ENCODE data around the gene DOCK1.

The DOCK1 gene

DNA sequence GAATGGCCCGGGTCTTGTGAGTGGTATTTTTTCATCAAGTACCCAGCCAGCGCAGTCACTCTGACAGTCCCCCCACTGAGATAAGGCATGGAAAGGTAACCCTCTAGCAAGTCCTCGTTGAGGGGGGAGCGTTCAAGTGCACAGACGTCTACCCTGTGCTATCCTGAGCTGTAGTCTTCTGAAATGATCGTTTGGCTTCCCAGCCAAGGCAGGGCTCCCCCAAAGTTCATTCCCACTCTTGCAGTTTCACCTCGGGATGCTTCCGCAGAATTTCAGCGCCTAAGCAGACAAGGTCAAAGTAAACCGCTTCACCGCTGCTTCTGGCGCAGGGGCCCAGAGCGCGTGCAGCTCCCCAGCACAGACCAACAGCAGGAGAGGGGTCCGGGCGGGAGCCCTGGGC is 289.4 kb downstream of the DOCK1 start:
- no peak overlapping the region for H3K27ac ChIP-seq
- DNase-seq (ENCODE audit: low read depth, low spot score): no peak

GRCh38 chr10:127195041-127195506 is 289.8 kb downstream of the DOCK1 start:
- no peak overlapping the region for H3K27ac ChIP-seq
- DNase-seq (ENCODE audit: low read depth, low spot score): no peak

GRCh38 chr10:127195571-127196281 is 290.5 kb downstream of the DOCK1 start:
- no peak for DNase-seq (ENCODE audit: low read depth, low spot score)

DNA sequence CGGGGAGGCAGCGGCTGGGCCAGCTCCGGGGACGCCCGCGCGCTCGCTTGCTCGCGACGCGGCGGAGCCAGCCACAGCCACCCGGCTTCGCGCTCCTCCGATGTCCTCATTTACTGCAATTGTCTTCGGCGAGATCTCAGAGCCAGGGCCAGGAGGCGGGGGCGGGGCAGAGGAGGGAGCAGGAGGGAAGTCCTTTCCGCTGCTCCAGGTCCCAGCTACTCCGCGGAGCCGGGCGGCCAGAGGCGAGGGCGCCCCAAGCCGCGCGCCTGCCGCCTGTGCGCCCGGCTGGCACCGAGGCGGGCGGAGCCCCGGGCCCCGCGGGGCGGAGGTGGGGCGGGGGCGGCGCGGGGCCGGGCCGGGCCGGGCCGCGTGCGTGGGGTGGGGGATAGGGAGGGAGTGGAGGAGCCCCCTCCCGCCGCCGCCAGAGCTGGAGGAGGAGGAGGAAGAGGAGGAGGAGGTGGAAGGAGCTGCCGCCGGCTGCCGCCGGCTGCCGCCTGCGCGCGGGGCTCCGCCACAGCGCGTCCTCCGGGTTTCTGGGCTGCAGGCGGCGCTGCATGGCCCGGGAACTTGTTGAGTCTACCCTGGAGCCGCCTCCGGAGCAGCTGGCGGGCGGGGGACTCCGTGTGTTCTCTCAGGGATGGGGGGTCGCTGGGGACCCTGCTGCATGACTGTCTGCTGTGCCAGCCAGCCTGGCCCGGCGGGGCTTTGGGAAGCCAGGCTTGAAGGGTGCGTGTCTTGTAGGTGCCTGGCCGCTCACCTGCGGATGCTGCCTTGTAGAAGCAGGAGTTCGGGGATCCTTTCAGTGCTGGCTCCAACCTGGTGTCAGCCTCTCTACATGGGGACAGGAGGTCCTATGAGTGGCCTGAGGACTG is 291.3 kb downstream of the DOCK1 start, which contains the start of gene INSYN2A:
TSS of gene INSYN2A (minus strand) at position 310 of the 872 bp plus-strand sequence. CDS start 20,196 bp downstream, outside the sequence.
- no peak within 1 kb of the TSS for H3K27ac ChIP-seq
- no peak for DNase-seq (ENCODE audit: low read depth, low spot score)

More at GRCh38 chr10:127195571-127196281, 290.5 kb downstream of the DOCK1 start:
- H3K27ac ChIP-seq: no peak overlapping the region

DNA sequence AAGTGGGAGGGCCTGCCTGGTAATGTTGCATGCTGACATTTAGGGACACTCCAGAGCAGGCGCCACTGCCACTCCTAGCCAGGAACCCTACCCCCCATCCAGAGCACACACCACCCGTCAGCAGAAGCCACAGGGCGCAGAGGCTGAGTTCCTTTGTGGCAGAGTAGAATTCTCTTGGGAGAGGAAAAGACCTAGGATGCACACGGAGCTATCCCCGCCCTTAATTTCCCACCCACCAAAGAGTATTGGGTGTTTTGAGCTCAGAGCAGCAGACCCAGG is 291.9 kb downstream of the DOCK1 start:
- DNase-seq (ENCODE audit: low read depth, low spot score): no peak
- H3K27ac ChIP-seq: no peak overlapping the region

DNA sequence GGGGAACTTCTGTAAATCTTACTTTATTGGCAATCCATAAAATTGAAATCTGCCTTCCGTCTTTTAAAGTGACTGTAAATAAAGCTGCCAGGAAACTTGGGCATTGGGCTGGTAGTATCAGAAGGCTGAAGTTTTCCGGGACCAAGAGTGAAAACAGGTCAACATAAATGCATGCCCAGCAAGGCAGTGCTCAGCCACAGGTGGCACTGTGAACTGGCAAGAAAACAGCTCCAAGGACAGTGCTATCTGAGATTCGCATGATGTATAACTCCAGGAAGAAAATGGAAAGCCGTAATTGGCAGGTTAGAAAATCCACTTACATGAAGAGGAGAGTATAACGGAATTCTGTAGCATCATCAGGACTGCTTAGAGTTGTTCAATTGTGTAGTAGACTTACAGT is 293.1 kb downstream of the DOCK1 start:
- H3K27ac ChIP-seq: no peak overlapping the region
- no peak for DNase-seq (ENCODE audit: low read depth, low spot score)

GRCh38 chr10:127198721-127199120 is 293.5 kb downstream of the DOCK1 start:
- no peak for DNase-seq (ENCODE audit: low read depth, low spot score)
- no peak overlapping the region for H3K27ac ChIP-seq

- DNase-seq (ENCODE audit: low read depth, low spot score): no peak
- H3K27ac ChIP-seq: no peak overlapping the region
Measured at GRCh38 chr10:127200646-127201045, 295.4 kb downstream of the DOCK1 start.

DNA sequence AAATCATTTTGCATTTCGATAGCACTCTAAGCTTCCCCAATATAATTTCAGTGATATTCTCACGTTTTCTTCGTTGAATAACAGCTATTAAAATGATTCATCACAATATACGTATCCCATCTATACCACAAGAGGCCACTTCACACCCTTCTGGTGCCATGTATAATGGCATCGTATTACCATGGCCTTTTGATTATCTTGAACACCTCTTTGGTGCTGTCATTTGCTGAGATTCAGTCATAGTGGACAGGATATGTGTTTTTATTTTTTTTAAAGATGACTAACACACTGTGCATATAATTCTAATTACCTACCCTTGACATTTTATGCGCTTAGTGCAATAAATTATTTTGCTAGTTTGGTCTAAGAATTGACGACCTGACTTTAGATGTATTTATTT is 297.8 kb downstream of the DOCK1 start:
- H3K27ac ChIP-seq: no peak overlapping the region
- no peak for DNase-seq (ENCODE audit: low read depth, low spot score)

DNA sequence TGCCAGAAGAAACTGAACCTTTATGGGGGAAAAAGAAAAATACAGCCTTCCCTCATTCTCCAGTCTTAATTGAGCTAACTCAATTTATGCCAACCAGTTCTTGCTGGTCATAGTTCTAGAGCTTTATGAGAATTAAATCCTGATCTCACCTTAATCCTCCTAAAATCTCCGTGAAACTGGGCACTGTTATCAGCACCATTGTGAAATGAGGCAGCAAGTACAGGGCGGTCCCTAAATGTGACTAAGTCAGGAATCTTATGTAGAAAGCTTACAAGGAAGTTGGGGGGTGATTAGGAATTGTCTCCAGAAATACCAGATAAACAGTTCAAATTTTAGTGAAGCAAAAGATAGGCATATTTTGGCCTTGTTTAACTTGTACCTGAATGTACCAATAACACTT is 301.9 kb downstream of the DOCK1 start:
- no peak for DNase-seq (ENCODE audit: low read depth, low spot score)
- no peak overlapping the region for H3K27ac ChIP-seq

DNA sequence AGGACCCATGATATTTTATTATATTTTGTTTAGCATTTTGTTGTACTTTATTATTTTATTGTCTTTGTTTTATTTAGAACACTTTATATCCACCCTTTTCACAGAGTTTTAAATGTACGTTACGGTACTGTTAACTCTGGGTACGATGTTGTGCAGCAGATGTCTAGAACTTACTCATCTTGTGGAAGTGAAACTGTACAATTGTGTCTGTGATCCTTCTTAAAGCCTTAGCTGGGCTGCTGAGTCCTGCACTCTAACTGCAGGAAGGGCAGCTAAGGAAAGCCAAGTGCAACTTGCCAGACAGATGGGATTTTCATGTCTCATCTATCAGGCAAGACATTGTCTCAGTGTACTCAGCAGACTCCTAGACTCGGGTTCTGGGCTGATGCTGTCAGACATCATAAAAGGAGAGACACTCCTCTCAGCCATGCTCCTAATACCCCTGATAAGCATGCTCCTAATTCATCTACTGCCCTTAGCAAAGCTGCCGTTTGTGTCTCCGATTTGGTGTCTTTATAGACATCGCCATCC is 305.8 kb downstream of the DOCK1 start:
- H3K27ac ChIP-seq: no peak overlapping the region
- no peak for DNase-seq (ENCODE audit: low read depth, low spot score)

- no peak overlapping the region for H3K27ac ChIP-seq
- DNase-seq (ENCODE audit: low read depth, low spot score): no peak
Measured at GRCh38 chr10:127215866-127216265, 310.6 kb downstream of the DOCK1 start.

GRCh38 chr10:127216274-127216673 is 311.0 kb downstream of the DOCK1 start:
- H3K27ac ChIP-seq: no peak overlapping the region
- no peak for DNase-seq (ENCODE audit: low read depth, low spot score)

- H3K27ac ChIP-seq: no peak overlapping the region
- DNase-seq (ENCODE audit: low read depth, low spot score): no peak
Measured at GRCh38 chr10:127216786-127217185, 311.6 kb downstream of the DOCK1 start.

DNA sequence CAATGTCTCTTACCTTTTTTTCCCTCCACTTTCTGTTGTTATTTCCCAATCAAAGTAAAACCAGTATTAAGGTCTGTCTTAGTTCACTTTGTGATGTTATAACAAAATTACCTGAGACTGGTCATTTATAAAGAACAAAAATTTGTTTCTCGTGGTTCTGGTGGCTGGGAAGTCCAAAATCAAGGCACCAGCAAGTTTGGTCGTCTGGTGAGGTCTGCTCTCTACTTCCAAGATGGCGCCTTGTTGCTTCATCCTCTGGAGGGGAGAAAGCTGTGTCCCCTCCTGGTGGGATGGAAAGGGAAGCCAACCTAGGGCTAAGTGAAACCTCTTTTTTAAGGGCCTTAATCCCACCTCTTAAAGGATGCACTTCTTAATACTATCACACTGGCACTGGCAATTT is 313.4 kb downstream of the DOCK1 start:
- no peak overlapping the region for H3K27ac ChIP-seq
- no peak for DNase-seq (ENCODE audit: low read depth, low spot score)

GRCh38 chr10:127221281-127221680 is 316.1 kb downstream of the DOCK1 start:
- DNase-seq (ENCODE audit: low read depth, low spot score): no peak
- H3K27ac ChIP-seq: no peak overlapping the region

DNA sequence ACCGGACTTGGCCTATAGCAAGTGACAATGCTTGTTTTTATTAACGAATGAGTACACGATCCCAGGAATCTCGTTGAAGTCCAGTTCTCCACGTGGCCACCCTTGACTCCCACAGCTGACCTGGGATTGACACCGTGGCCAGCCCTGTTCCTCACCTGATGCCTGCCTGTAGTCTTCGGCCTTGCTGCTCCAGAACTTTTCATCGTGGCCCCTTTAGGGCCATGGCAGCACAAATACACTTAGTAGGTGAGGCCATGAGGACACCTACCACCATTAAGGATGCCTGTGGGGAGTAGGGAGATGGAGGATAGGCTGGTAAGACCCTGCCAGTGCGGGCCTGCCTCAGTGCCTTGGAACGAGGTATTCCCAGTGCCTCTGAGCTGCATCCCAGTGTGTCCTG is 321.8 kb downstream of the DOCK1 start:
- no peak for DNase-seq (ENCODE audit: low read depth, low spot score)
- no peak overlapping the region for H3K27ac ChIP-seq

DNA sequence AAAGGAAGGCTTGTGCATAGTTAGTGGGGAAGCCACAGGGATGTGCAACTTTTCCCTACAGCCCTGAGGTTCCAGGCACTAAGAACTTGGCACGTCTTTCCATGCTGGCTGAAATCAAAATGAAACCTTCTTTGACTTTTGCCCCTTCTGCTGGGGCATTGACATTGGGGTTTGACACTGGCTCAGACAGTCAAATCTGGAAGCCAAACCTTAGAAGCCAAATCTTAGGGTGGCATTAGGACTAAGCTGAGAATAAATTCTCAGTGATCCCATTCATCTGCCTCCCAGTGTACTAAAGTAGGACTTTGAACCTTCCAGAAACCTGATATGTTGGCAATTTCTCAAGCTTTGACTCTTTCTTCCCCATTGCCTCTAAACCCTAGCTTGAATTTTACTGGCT is 322.4 kb downstream of the DOCK1 start:
- no peak overlapping the region for H3K27ac ChIP-seq
- DNase-seq (ENCODE audit: low read depth, low spot score): no peak

GRCh38 chr10:127228195-127228787 is 323.1 kb downstream of the DOCK1 start:
- DNase-seq (ENCODE audit: low read depth, low spot score): no peak
- H3K27ac ChIP-seq: no peak overlapping the region

- no peak for DNase-seq (ENCODE audit: low read depth, low spot score)
- H3K27ac ChIP-seq: no peak overlapping the region
Measured at GRCh38 chr10:127234306-127234800, 329.1 kb downstream of the DOCK1 start.

GRCh38 chr10:127236266-127236665 is 331.0 kb downstream of the DOCK1 start:
- no peak overlapping the region for H3K27ac ChIP-seq
- DNase-seq (ENCODE audit: low read depth, low spot score): no peak
